HL-60/S4 (cell line): Measurements from ENCODE around the gene GMPPB.

Source experiments
- in situ Hi-C: fragments of 300-500 bp; cut with MboI; formaldehyde crosslinking; loops from 2 replicates; pipeline ENCODE4 v1.14.3; 2022; ENCODE audit warnings: low sequenced_read_pairs

The GMPPB gene

DNA sequence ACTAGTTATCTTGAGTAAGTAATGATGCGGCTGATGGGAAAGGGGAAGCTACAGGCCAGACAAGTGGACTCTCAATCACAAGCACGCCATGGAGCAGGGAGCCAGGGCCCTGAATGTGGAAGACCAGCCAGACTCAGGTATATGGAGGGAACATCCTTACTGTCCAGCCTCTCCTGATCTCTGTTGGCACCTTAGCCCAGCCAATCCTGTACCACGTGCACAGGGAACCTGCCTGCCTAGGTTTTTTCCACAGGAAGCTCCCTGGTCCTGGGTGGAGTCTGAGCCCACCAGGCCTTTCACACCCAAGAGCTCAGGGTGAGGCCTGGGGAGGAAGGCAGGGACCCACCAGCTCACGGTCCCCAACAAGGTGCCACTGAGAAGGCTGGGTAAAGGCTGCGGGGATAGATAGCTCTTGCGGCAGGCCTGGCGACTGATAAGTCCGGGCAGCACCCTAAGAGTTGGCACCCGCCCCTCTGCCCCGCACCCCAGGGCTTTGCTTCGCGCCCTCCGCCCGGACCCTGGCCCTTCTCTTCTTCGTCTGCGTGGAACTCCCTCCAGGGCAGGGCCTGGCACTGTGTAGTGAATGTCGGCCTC, 50.5 kb downstream of the GMPPB start:
- in situ Hi-C loops = loop anchor here (25.0 kb wide), 1 partner anchor 136 kb away; no protein-coding TSS in a partner anchor

DNA sequence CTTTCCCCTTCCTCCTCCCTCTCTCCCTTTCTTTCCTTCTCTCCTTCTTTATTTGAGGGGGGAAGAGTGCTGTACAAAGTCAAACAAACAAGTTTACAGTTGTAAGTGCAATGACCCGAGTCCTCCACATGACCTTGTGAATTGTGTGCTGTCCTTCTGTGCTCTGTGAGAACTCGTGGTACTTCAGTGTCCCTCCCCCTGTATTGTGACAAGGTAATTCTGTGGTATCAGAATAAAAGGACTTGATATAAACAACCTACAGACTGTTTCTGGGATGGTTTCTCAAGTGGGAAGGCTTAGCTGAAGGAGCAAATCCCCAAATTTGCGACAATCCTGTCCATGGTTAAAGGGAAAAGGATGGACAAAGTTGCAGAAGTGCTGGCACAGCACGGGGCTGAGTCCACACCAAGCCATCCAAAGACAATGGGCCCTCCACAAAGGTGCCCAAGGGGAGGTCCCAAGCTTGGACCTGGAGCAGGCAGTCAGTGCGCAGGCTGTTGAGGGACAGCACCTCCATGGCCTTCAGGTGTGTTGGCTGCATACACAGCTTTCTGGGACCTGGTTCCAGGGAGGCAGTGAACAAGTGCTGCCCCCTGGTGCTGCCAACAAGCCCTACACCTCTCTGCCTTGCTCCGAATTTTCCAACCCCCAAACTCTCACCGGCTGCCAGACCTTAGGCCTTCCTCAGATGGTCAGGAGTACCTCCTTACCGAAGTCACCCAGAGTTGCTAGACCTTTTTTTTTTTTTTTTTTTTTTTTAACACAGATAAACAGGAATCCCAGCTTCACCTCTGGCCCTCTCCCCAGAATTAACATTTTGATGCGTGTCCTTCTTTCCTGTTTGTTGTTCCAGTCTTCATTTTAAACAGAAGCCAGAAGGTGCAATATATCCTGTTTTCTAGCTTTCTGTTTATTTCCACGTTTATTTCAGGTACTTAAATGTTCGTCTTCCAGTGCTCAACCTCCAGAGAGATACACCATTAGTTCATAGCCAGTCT, 52.2 kb downstream of the GMPPB start:
- in situ Hi-C loops = loop anchor here (25.0 kb wide), 1 partner anchor 134 kb away; no protein-coding TSS in a partner anchor

DNA sequence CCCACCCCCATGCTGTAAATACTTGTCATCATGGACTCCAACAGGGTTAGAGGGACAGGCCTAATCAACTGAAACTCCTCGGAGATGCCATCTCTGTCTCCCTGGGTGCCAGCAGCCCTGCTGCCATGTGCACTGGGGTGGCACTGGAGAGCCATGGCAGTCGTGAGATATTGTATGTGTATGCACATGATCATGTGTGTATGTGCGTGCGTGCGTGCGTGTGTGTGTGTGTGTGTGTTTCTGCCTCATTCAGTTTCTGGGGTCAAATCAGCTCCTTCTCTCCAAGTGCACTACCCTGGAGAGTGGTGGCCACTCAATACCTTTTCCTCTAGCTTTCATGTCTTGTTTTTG, 52.8 kb downstream of the GMPPB start:
- in situ Hi-C loops = loop anchor here (25.0 kb wide), 1 partner anchor 134 kb away; no protein-coding TSS in a partner anchor
